K562 (cell line): Measurements from ENCODE around the gene GADD45GIP1. TPM values are rescaled to one million over a fixed set of nuclear protein-coding genes. Genes with fewer than 3 reads are reported as not detected.

Source experiments
- CBFA2T2 ChIP-seq: fragments of 450-650 bp; conservative IDR thresholded peaks from 2 replicates; pipeline ENCODE4 v1.6.1; 2017; ENCODE audit warnings: mild to moderate bottlenecking
- CHD1 ChIP-seq: fragments of 200-600 bp; sonication (generic); IDR thresholded peaks from one replicate; pipeline ENCODE4 v1.6.1; 2012; ENCODE audit warnings: mild to moderate bottlenecking, moderate library complexity, low read length, inconsistent platforms
- FOXK1 ChIP-seq: sonication (generic); formaldehyde crosslinking; IDR thresholded peaks from 2 replicates; pipeline ENCODE4 v1.8.0; 2022; ENCODE audit warnings: missing genetic modification reagents, mild to moderate bottlenecking, borderline replicate concordance
- MEF2A ChIP-seq: IDR thresholded peaks from 2 replicates; pipeline ENCODE4 v1.6.1; 2011; ENCODE audit warnings: low read depth, mild to moderate bottlenecking, low read length, moderate library complexity; ENCODE audit not compliant: control insufficient read depth
- MEF2D ChIP-seq: conservative IDR thresholded peaks from 2 replicates; pipeline ENCODE4 v1.6.1; 2016; ENCODE audit warnings: low read depth, missing genetic modification characterization, missing compliant biosample characterization
- NR2F6 ChIP-seq: fragments of 450-650 bp; formaldehyde crosslinking; IDR thresholded peaks from 2 replicates; pipeline ENCODE4 v1.4.0; 2020; ENCODE audit warnings: mild to moderate bottlenecking
- PRPF4 ChIP-seq: fragments of 200-400 bp; formaldehyde crosslinking; IDR thresholded peaks from one replicate; pipeline ENCODE4 v1.6.1; 2017; ENCODE audit warnings: low read length, low read depth, mild to moderate bottlenecking; ENCODE audit not compliant: insufficient read depth, poor library complexity, severe bottlenecking
- SMAD3 ChIP-seq: fragments of 450-650 bp; formaldehyde crosslinking; conservative IDR thresholded peaks from 2 replicates; pipeline ENCODE4 v1.4.0; 2020; ENCODE audit warnings: mild to moderate bottlenecking
- SP2 ChIP-seq: IDR thresholded peaks from 2 replicates; pipeline ENCODE4 v1.6.1; 2011; ENCODE audit warnings: mild to moderate bottlenecking, low read depth, low read length, moderate library complexity; ENCODE audit not compliant: poor library complexity, severe bottlenecking; ENCODE audit errors: extremely low read depth
- STAG1 ChIP-seq: sonication (generic); formaldehyde crosslinking; IDR thresholded peaks from 2 replicates; pipeline ENCODE4 v1.5.0; 2020; ENCODE audit warnings: missing genetic modification reagents, borderline replicate concordance
- TFAP4 ChIP-seq: sonication (generic); formaldehyde crosslinking; IDR thresholded peaks from 2 replicates; pipeline ENCODE4 v1.8.0; 2022; ENCODE audit warnings: missing genetic modification reagents, mild to moderate bottlenecking, moderate library complexity, borderline replicate concordance
- ZC3H4 ChIP-seq: sonication (generic); formaldehyde crosslinking; IDR thresholded peaks from 2 replicates; pipeline ENCODE4 v1.9.0; 2021; ENCODE audit warnings: missing genetic modification reagents, borderline replicate concordance
- ZNF316 ChIP-seq: fragments of 450-650 bp; IDR thresholded peaks from 2 replicates; pipeline ENCODE4 v1.6.1; 2016
- ZNF324 ChIP-seq: fragments of 250-450 bp; sonication (Bioruptor Pico); IDR thresholded peaks from 2 replicates; pipeline ENCODE4 v1.4.0; 2020; ENCODE audit warnings: mild to moderate bottlenecking
- ZNF644 ChIP-seq: fragments of 200-800 bp; sonication (Bioruptor generic); IDR thresholded peaks from 2 replicates; pipeline ENCODE4 v1.6.1; 2016; ENCODE audit warnings: low read depth, missing genetic modification characterization, missing compliant biosample characterization
- ZNF780A ChIP-seq: fragments of 250-450 bp; sonication (Bioruptor Pico); IDR thresholded peaks from 2 replicates; pipeline ENCODE4 v1.5.0; 2021; ENCODE audit warnings: mild to moderate bottlenecking
- polyA plus RNA-seq, 8 experiments: library from polyadenylated mRNA; depleted of rRNA in 4 of 8; stranded (reverse) in 5 of 8; unstranded in 3 of 8; fragments of >200 nt; fragmentation: Nextera tagmentation in 2 of 8; fragmentation: Illumina TruSeq in 1 of 8; extraction: Ambion mirVana in 2 of 8; extraction: Trizol in 1 of 8; gene quantifications; 2 replicates each; pipeline versions ENCODE4 v1.2.1 to v1.2.3, GENCODE V29; 2011 to 2014; ENCODE audit warnings: inconsistent platforms in 1 of 8, missing spikeins in 1 of 8
- total RNA-seq, 7 experiments: library from RNA; depleted of rRNA in 6 of 7; stranded (reverse); fragments of >200 nt in 6 of 7; fragmentation: Illumina TruSeq in 2 of 7; extraction: Trizol in 2 of 7; gene quantifications; 2 replicates each; pipeline versions ENCODE4 v1.2.1 to v1.2.3, GENCODE V29; 2011 to 2021; ENCODE audit warnings: low replicate concordance in 1 of 7
- TF ChIP-seq, protein P1 (sequence below), 2 experiments: fragments of 450-650 bp in 1 of 2; sonication (generic) in 1 of 2; formaldehyde crosslinking in 1 of 2; IDR thresholded peaks in 1 of 2; conservative IDR thresholded peaks in 1 of 2; 2 replicates each; pipeline versions ENCODE4 v1.6.1 to v1.8.1; 2016 to 2023; ENCODE audit warnings: mild to moderate bottlenecking in 2 of 2, moderate library complexity in 2 of 2, inconsistent platforms in 1 of 2, missing genetic modification reagents in 1 of 2
- TF ChIP-seq, protein P2 (sequence below), 3 experiments: IDR thresholded peaks in 2 of 3; conservative IDR thresholded peaks in 1 of 3; 2 replicates each; pipeline ENCODE4 v1.5.1; 2011 to 2012; ENCODE audit warnings: low read length in 3 of 3, mild to moderate bottlenecking in 3 of 3, control low read depth in 2 of 3, improper control_type of control experiment in 1 of 3, inconsistent platforms in 1 of 3, low read depth in 1 of 3, mixed read lengths in 1 of 3, moderate library complexity in 1 of 3; ENCODE audit not compliant: insufficient read depth in 2 of 3

GADD45GIP1 gene
- total and polyA plus RNA-seq, 9 of the 15 experiments (the other 6 are each of a cell fraction or from before 2014, with no cell fraction given), result 5.1 to 161 (median 29.2) TPM

DNA sequence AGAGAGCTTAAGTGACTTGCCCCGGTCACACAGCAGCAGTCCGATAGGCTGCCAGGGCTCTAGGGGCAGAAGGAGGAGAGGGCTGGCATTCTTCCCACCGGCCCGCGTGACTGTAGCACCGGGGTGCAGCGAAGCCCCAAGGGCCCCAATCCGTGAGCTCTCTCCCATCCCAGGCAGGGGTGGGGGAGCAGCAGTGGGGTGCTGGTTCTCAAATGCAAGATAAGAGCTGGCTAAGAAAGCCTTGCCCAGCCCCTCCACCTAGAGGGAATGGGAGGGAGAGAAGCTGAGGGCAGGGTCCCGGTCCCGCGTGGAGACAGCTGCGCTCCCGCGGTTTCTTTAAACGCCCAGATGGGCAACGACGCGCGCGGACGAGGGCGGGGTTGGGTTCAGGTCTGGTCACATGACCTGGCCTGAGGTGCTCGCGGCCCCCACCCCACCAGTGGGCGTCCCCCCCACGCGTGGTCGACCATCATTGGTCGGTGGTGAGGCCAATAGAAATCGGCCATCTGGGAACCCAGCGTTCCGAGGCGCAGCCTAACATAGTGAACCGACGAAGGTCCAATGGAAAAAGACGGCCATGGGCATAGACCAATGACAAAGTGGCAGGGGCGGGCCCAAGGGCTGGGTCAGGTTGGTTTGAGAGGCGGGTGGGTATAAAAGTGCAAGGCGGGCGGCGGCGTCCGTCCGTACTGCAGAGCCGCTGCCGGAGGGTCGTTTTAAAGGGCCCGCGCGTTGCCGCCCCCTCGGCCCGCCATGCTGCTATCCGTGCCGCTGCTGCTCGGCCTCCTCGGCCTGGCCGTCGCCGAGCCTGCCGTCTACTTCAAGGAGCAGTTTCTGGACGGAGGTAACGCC is 18.9 kb downstream of the GADD45GIP1 start, which contains the start of gene CALR (continued):
- TF ChIP-seq, protein P1, sequence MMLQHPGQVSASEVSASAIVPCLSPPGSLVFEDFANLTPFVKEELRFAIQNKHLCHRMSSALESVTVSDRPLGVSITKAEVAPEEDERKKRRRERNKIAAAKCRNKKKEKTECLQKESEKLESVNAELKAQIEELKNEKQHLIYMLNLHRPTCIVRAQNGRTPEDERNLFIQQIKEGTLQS (IDR thresholded peaks at IDR 0.05), result no peak; the same call in 1 of the 2 replicates
- TF ChIP-seq, protein P1 (CRISPR knock-in tag; conservative IDR thresholded peaks at IDR 0.05), result no peak
- TF ChIP-seq NR2F6 (CRISPR knock-in tag), result no peak
- no peak for TF ChIP-seq STAG1 (CRISPR knock-in tag)
- peak; percentile 26; the same call in 1 of the 2 replicates for TF ChIP-seq MEF2D (tag)
- TF ChIP-seq SMAD3, result no peak
- TF ChIP-seq CHD1, result no peak
- peak; percentile 84 for TF ChIP-seq CBFA2T2
- TF ChIP-seq PRPF4, result peak; percentile 98
- TF ChIP-seq ZC3H4 (CRISPR knock-in tag), result no peak
- TF ChIP-seq SP2, result peak; percentile 87
- TF ChIP-seq ZNF644 (tag), result no peak
- TF ChIP-seq TFAP4, result peak; percentile 95
- no peak for TF ChIP-seq ZNF316
- peak; percentile 31; the same call in 1 of the 2 replicates for TF ChIP-seq FOXK1
- no peak for TF ChIP-seq MEF2A
- TF ChIP-seq, protein P2, sequence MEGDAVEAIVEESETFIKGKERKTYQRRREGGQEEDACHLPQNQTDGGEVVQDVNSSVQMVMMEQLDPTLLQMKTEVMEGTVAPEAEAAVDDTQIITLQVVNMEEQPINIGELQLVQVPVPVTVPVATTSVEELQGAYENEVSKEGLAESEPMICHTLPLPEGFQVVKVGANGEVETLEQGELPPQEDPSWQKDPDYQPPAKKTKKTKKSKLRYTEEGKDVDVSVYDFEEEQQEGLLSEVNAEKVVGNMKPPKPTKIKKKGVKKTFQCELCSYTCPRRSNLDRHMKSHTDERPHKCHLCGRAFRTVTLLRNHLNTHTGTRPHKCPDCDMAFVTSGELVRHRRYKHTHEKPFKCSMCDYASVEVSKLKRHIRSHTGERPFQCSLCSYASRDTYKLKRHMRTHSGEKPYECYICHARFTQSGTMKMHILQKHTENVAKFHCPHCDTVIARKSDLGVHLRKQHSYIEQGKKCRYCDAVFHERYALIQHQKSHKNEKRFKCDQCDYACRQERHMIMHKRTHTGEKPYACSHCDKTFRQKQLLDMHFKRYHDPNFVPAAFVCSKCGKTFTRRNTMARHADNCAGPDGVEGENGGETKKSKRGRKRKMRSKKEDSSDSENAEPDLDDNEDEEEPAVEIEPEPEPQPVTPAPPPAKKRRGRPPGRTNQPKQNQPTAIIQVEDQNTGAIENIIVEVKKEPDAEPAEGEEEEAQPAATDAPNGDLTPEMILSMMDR (IDR thresholded peaks at IDR 0.05 in 2 of 3, conservative IDR thresholded peaks at IDR 0.05 in 1 of 3; ENCODE audit: insufficient read depth in 2 of 3, low read depth in 1 of 3, low read length in 3 of 3), result no peak
- no peak for TF ChIP-seq ZNF324 (CRISPR knock-in tag)
- no peak for TF ChIP-seq ZNF780A (CRISPR knock-in tag)
